Immature natural killer cell (primary cell): Measurements from ENCODE around the gene TAOK1. TPM values are rescaled to one million over a fixed set of nuclear protein-coding genes. Genes with fewer than 3 reads are reported as not detected.

ENCODE experiments used
- DNase-seq, 3 donors: peaks; one replicate each; pipeline ENCODE4 v3.0.0; 2022; ENCODE audit warnings: mixed read lengths in 1 of 3
- H3K27ac Mint-ChIP-seq, 6 donors: one replicate each; pipeline ENCODE4 v1.8.0; 2020; ENCODE audit warnings: mixed read lengths in 6 of 6, mild to moderate bottlenecking in 5 of 6, inconsistent platforms in 4 of 6, moderate library complexity in 3 of 6
- H3K27me3 Mint-ChIP-seq, 3 donors: one replicate each; pipeline ENCODE4 v1.8.0; 2020 to 2021; ENCODE audit warnings: low read depth in 3 of 3, mild to moderate bottlenecking in 3 of 3, mixed read lengths in 3 of 3, moderate library complexity in 3 of 3, inconsistent platforms in 1 of 3
- H3K36me3 Mint-ChIP-seq, 3 donors: one replicate each; pipeline ENCODE4 v1.8.0; 2020; ENCODE audit warnings: mixed read lengths in 3 of 3, inconsistent platforms in 2 of 3, mild to moderate bottlenecking in 2 of 3
- H3K4me1 Mint-ChIP-seq, 2 donors: one replicate each; pipeline ENCODE4 v1.8.0; 2020; ENCODE audit warnings: inconsistent platforms in 2 of 2, mild to moderate bottlenecking in 2 of 2, mixed read lengths in 2 of 2, moderate library complexity in 1 of 2
- H3K4me3 Mint-ChIP-seq, 5 donors: one replicate each; pipeline ENCODE4 v1.8.0; 2020; ENCODE audit warnings: mild to moderate bottlenecking in 5 of 5, mixed read lengths in 5 of 5, inconsistent platforms in 3 of 5, moderate library complexity in 3 of 5
- H3K9me3 Mint-ChIP-seq, 6 donors: one replicate each; pipeline ENCODE4 v1.8.0; 2020; ENCODE audit warnings: mild to moderate bottlenecking in 6 of 6, mixed read lengths in 6 of 6, inconsistent platforms in 4 of 6, moderate library complexity in 3 of 6
- polyA plus RNA-seq, 3 donors: library from polyadenylated mRNA; unstranded; fragments of 300-500 nt; fragmentation: Illumina TruSeq; gene quantifications; one replicate each; pipeline ENCODE4 v1.2.3, GENCODE V29; 2021

TAOK1 gene
- polyA plus RNA-seq, 3 donors from 2014 or later = 2.0 to 3.4 (median 2.2) TPM

DNA sequence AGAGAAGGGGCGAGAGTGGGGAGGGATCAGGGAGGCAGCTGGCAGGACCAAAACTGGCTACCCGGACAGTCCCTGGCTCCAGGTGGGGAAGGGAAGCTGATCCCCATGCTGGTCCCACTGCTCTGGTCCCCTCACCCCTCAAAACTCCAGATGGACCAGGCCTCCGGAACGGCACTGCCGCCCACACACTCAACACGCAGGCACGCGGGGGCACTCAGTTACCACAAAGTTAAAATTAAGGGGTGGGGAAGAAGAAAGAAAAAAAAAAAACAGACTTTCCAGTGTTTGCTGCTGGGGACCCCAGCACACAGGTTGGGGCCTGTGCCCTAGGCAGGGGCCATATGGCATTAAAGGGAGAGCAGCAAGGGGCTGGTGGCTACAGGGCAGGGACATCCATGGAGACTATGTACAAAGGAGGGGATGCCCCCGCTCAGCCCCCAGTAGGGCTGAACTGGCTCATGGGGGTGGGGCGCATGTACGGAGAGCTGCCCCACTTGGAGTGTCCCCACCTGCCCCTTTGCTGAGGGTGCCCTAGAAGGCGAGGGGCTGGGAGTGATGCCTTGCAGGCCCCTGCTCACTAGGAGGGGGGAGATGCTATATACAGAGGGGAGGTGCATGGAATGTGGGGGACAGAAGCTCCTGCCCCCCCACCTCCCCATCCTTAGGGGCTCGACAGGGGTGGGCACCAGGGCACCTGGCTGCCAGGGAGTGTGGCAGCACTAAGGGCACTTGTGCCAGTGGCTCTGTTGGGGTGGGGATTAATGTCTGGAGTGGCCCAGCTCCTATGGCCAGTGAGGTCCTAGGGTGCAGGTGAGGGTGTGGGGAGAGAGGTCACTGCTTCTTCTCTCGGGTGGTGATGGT is 183.9 kb downstream of the TAOK1 start:
- peak overlapping the region in 1 of 5 donors; percentile 12 for H3K4me3 Mint-ChIP-seq
- H3K27me3 Mint-ChIP-seq = peaks cover under 1 to 7% (median 2%) of the 10 kb centered on the region in 3 donors
- H3K4me1 Mint-ChIP-seq = peaks cover 5 to 11% of the 10 kb centered on the region in 2 donors
- no peak for DNase-seq
- H3K9me3 Mint-ChIP-seq = no peaks in the 10 kb centered on the region
- H3K27ac Mint-ChIP-seq = peak overlapping the region in 1 of 6 donors; percentile 17
- H3K36me3 Mint-ChIP-seq = peaks cover 0 to 1% (median 0%) of the 10 kb centered on the region in 3 donors

DNA sequence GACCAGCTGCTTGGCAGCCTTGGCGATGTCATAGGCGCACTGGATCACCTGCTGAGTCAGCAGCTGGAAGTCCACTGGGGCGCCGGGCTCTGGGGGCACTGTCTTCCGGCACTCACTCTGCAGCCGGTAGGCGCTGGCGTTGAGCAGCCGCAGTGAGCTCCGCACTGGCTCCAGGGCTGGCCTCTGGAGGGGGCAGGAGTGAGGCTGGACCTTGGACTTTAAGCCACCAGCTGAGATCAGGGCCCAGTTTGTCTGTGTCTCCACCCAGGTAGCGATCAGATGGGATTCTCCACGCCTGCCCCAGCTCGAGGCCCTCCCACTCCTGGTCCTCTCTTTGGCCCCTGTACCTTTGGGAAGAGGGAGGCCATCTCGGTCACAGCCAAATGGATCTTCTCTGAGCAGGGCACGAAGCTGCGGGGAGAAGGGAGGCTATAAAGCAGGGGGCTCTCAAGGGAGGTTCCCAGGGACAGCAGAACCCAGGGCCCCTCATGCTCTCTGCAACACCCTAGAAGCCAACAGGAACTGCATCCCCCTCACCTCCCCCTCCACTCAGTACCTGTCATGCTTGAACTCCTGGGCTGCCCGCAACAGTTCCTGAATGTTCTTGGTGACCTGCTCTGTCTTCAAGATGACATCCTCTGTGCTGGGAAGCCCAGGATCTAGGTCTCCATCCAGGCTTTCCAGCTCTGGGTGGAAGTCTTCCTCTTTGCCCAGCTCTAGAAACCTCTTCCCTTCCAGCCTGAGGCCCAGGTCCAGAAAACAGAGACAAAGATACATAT is 184.8 kb downstream of the TAOK1 start:
- no peak overlapping the region for H3K4me3 Mint-ChIP-seq
- H3K4me1 Mint-ChIP-seq = peaks cover 3 to 8% of the 10 kb centered on the region in 2 donors
- H3K9me3 Mint-ChIP-seq = no peaks in the 10 kb centered on the region
- DNase-seq = no peak
- peaks cover 0 to 5% (median 0%) of the 10 kb centered on the region in 3 donors for H3K36me3 Mint-ChIP-seq
- H3K27ac Mint-ChIP-seq = peak overlapping the region in 2 of 6 donors; percentile 44 to 69
- H3K27me3 Mint-ChIP-seq = peaks cover 2 to 4% (median 3%) of the 10 kb centered on the region in 3 donors

DNA sequence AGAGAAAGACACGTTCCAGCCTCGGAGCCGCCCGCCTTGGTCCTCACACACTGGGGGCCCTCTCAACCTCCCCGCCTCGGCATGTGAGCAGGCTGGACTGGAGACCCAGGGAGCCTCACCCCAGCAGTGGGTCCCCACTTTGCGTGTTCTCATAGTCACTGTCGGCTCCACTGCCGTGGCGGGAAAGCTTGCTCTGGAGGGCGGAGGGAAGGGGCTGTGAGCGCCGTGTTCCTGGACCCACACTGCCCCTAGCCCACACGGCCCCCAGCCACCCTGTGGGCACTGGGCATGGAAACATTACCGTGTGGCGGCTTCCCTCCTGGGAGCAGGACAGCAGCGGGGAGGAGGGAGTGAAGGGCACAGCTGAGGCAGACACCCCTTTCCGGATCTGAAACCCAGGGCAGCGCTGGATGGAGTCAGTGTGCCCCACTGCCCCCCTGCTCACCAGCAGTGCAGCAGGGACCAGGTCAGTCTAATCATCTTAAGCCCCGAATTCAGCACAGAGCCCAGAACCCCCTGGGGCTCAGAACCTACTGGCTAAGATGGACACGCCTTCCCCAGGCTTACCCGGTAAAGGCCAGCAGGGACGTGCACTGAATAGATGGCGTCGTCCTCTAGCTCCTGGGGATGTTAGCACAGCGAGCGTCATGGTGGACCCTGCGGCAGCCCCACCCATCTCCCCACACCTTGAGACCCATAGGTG is 185.5 kb downstream of the TAOK1 start:
- no peak for DNase-seq
- H3K27me3 Mint-ChIP-seq = peaks cover 2 to 4% (median 3%) of the 10 kb centered on the region in 3 donors
- peak overlapping the region in 1 of 6 donors; percentile 69 for H3K27ac Mint-ChIP-seq
- H3K36me3 Mint-ChIP-seq = peaks cover 3 to 10% (median 4%) of the 10 kb centered on the region in 3 donors
- no peak overlapping the region for H3K4me3 Mint-ChIP-seq
- peaks cover 7 to 15% of the 10 kb centered on the region in 2 donors for H3K4me1 Mint-ChIP-seq
- no peaks in the 10 kb centered on the region for H3K9me3 Mint-ChIP-seq

DNA sequence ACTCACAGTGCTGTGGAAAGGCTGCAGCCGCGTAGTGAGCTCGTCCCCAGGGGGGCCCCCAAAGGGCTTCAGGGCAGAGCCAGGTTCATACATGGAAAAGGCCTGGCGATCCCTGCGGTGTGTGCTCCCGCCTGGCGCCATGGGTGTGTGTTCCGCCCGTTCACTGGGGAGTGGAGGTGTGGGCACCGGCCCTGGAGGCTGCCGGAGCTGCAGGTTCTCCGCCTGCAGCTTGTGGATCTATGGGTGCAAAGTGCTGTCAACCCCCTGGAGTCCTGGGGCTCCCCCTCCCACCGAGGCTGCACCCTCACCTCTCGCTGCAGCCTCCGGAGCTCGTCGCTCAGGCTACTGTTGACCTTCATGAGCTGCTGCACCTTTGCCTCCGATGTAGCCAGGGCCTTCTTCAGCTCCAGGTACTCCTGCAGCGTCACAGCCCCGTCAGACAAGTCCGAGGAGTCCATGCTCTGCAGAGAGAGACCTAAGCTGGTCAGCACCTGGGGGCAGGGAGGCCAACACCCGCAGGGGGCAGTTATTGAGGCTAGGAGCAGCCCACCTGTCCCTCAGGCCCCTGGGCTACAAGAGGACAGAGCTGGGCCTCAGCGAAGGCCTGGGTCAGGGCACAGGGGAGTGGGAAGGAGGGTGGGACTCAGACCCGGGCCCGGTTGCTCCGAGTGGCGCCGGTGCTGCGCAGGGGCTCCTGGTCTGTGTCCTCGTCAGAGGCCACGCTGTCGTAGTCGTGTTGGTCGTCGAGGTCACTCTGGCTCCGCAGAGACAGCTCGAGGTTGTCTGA is 186.2 kb downstream of the TAOK1 start:
- DNase-seq = no peak
- Mint-ChIP-seq H3K4me3 (no peak overlapping the region), H3K4me1 (peaks cover 7 to 8% of the 10 kb centered on the region in 2 donors), H3K9me3 (no peaks in the 10 kb centered on the region), H3K27ac (no peak overlapping the region), H3K36me3 (peaks cover 3 to 10% (median 4%) of the 10 kb centered on the region in 3 donors), H3K27me3 (peaks cover 0 to 4% (median 3%) of the 10 kb centered on the region in 3 donors)

DNA sequence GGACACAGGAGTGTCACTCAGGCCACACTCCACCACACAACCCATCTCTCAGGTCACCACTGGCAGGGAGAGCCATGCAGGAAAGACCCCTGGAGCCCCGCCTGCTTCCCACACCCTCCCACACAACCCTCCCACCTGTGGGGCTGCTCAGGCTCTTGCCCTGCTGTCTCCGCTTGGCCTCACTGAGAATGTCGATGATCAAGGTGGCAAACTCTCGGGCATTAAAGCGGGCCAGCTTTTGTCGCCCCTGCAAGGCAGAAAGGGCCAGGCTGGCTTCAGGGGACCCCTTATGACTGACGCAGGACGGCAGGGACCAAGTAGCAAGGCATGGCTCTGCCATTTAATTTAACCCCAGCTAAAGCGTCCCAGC is 186.8 kb downstream of the TAOK1 start:
- H3K4me3 Mint-ChIP-seq = no peak overlapping the region
- peaks cover 0 to 4% (median 3%) of the 10 kb centered on the region in 3 donors for H3K27me3 Mint-ChIP-seq
- no peaks in the 10 kb centered on the region for H3K9me3 Mint-ChIP-seq
- no peak for DNase-seq
- peaks cover 3 to 10% (median 4%) of the 10 kb centered on the region in 3 donors for H3K36me3 Mint-ChIP-seq
- H3K4me1 Mint-ChIP-seq = peaks cover 7 to 8% of the 10 kb centered on the region in 2 donors
- H3K27ac Mint-ChIP-seq = no peak overlapping the region

DNA sequence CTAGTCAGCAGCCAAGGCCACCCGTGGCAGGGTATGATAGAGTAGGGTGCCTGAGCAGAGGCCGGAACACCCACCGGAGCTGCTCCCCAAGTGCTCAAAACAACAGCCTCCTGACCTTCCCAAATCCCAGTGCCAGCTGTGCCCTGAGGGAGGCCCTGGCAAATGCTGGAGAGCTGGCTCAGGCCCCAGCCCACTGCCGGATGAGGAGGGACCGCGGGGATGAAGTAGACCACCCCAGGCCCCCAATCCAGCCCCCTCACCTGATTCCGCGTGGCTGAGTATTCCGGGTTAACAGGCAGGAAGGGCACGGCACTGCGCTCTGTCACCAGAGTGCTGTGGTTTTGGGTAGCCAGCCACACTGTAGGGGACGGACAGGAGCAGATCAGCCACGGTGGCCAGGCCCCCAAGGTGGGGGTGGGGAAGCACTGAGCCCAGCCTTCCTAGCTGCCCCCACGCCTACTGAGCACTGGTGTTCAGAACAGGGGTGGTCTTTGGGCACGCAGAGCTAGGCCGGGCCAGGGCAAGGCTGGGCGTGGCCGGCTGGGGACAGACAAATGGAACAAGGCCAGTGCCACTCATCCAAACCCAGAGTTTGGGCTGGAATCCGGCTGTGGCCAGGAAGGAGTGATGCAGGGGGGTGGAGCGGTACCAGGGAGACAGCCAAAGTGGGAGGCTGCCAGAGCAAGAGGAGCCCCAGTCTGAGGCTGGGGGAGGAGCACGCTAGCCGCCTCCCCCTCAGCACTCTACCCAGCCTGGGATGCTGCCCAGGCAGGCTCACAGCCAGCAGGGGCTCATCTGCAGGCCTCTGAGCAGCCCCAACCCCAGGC is 187.4 kb downstream of the TAOK1 start:
- DNase-seq = no peak
- Mint-ChIP-seq H3K36me3 (peaks cover 3 to 13% (median 4%) of the 10 kb centered on the region in 3 donors), H3K27me3 (peaks cover 0 to 4% (median 3%) of the 10 kb centered on the region in 3 donors), H3K4me3 (no peak overlapping the region), H3K27ac (no peak overlapping the region), H3K9me3 (no peaks in the 10 kb centered on the region), H3K4me1 (peaks cover 8 to 9% of the 10 kb centered on the region in 2 donors)

DNA sequence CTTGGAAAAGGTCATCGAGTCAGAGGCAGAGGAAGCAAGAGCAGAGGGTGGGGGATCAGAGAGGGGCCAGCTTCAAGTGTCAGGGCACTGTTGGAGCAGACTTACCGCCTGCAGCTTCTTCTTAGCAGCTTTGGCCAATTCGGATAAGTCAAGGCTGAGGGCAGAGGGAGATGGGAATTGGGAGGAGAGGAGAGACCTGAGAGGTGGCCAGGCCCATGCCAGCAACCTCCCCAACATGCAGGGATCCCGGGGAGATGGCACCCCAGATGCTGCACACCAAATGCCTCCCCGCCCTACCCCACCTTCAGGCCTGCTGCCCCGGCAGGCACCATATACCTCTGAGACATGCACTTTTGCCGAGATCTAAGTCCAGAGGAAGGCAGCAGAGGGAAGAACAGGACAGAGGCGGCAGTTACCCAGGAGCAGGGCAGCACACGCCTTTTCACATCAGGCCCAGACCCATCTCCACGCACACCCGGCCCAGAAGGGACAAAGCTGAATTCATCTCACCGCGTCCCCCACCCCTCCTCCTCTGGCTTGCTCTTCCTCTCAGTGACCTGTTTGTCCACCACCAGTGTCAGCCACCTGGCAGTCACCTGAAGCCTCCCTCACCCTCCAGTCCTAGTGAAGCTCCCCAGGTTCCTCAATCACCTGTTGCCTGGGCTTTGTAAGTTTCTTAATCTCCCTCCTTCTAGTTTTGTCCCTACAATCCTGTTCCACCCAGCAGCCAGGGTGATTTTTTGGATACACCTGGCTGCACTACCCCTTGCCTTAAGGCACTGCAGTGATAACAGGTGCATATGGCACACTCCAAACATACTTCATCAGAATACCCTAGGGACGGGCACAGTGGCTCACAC is 188.7 kb downstream of the TAOK1 start:
- Mint-ChIP-seq H3K36me3 (peaks cover 3 to 13% (median 4%) of the 10 kb centered on the region in 3 donors), H3K27ac (no peak overlapping the region), H3K9me3 (no peaks in the 10 kb centered on the region), H3K4me3 (no peak overlapping the region), H3K4me1 (peaks cover 9% of the 10 kb centered on the region in 2 donors), H3K27me3 (peaks cover 0 to 4% (median 3%) of the 10 kb centered on the region in 3 donors)
- DNase-seq = no peak

DNA sequence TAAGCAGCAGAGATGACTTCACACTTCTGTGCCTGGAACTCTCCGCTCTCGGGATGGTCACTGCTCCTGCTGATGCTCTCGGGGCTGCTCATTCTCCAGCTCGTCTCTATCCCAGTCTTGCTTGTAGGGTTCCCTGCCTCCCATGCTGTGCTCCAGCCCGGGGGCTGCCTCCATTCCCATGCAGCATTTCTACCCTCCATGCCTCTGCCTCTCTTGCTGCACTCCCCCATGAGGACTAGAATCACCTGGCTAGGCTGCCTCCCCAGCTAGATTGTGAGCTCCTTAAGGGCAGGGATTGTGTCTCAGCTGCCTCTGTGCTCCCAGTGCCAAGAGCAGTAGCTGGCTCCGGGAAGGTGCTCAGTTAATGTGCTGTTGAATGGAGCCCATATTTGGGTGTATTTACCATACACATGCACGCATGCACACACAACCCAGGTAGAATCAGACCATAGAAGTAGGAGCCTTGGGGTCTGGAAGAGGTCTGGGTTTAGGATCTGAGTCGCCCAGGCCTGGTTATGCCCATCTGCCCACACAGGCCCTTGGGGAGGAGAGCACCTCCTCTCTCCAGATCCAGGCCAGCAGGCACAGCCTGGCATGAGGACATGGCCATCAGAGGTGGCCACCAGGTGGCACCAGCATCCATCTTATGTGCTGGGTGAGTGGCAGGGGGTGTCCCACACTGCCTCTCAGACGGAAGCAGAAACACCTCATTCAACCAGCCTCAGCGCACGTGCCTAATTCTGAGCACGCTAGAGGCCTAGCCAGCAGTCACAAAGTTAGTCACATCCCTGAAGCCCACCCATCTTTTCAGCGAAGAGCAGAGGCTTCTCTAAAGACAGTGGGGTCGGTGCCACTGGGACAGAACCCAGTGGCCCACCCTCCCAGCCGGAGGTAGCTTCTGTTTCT is 190.0 kb downstream of the TAOK1 start:
- Mint-ChIP-seq H3K9me3 (no peaks in the 10 kb centered on the region), H3K27ac (peak overlapping the region; percentile 55 to 90 (median 64)), H3K36me3 (peaks cover 3 to 13% (median 4%) of the 10 kb centered on the region in 3 donors), H3K4me1 (peaks cover 18 to 22% of the 10 kb centered on the region in 2 donors), H3K4me3 (no peak overlapping the region), H3K27me3 (peaks cover 0 to 4% (median 3%) of the 10 kb centered on the region in 3 donors)
- DNase-seq = peak; percentile 82 to 85 (median 83)

DNA sequence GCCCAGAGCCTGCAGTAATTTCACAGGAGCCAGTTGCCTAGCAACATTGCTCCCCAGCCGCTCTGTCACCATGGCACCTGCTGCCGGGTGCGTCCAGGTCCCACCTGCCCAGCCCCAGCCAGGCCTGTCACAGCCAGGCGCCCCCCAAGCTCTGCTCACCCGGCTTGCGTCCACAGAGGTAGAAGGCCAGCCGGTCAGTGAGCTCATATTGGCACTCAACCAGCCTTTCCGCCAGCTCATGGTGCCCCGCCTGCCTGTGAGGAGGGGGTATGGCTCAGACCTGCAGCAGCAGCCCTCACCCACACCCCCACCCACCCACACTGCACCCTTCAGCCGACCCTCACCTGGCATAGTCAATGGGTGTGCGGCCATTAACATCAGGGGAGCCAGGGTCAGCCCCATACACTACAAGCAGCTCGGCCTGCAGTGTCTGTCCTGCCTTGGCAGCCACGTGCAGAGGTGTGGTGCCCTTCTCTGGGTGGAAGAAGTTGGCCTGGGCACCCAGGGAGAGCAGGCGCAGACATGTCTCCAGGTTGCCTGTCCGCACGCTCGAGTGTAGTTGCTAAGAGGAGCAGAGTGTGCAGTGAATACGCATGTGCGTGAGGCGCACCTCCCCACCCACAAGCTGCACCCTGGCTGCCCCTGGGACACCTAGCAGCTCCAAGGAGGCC is 191.6 kb downstream of the TAOK1 start:
- H3K4me3 Mint-ChIP-seq = no peak overlapping the region
- peaks cover 3 to 13% (median 4%) of the 10 kb centered on the region in 3 donors for H3K36me3 Mint-ChIP-seq
- DNase-seq = no peak
- H3K9me3 Mint-ChIP-seq = no peaks in the 10 kb centered on the region
- H3K4me1 Mint-ChIP-seq = peaks cover 30 to 38% of the 10 kb centered on the region in 2 donors
- H3K27ac Mint-ChIP-seq = no peak overlapping the region
- H3K27me3 Mint-ChIP-seq = peaks cover 0 to 3% (median 0%) of the 10 kb centered on the region in 3 donors

DNA sequence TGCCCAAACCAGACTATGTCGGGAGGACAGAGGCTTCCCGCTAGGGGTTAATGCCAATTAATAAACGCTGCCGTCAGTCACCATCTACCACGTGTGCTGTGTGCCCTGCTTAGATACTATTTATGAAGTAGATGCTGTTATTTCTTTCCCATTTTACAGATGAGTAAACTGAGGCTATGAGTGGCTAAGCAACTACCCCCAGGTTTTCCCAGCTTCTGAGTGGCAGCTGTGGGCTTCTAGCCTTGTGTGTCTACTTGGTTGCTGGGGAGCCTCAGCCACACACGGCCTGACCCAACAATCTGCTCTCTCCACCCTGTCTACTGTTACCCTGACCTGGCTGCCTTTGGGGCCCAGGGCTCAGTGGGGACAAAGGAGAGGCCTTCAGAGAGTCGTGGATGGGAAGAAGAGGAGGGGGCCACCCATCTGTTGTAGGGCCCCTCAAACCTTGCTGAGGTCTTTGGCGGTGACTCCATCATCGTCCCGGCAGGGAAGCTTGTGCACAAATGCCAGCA is 192.1 kb downstream of the TAOK1 start:
- Mint-ChIP-seq H3K27me3 (peaks cover 0 to 3% (median 0%) of the 10 kb centered on the region in 3 donors), H3K9me3 (no peaks in the 10 kb centered on the region), H3K4me1 (peaks cover 34 to 43% of the 10 kb centered on the region in 2 donors), H3K27ac (no peak overlapping the region), H3K4me3 (no peak overlapping the region), H3K36me3 (peaks cover 3 to 13% (median 4%) of the 10 kb centered on the region in 3 donors)
- DNase-seq = no peak
